ENCODE results near the gene SEL1L2.
A peak's percentile ranks its signal among the peaks of the same experiment; 100 is the strongest.

The SEL1L2 gene

GRCh38 chr20:13991311-13991710 lies 897 bp upstream of the SEL1L2 start:
- DNase-seq = no peak
- Histone ChIP-seq H3K36me3 (no peaks in the 10 kb centered on the region), H3K27me3 (ENCODE audit: insufficient read depth, low read depth, severe bottlenecking) (no peaks in the 10 kb centered on the region), H3K27ac (no peak overlapping the region), H3K4me3 (ENCODE audit: low read depth, low read length) (no peak overlapping the region), H3K9me3 (ENCODE audit: severe bottlenecking) (peaks cover 8% of the 10 kb centered on the region)
- no peak for TF ChIP-seq CTCF (IDR thresholded peaks at IDR 0.05; ENCODE audit: low read depth, low read length)

- H3K27ac ChIP-seq = no peak overlapping the region
- no peak for TF ChIP-seq CTCF (IDR thresholded peaks at IDR 0.05; ENCODE audit: low read depth, low read length)
- H3K27me3 ChIP-seq (ENCODE audit: insufficient read depth, low read depth, severe bottlenecking) = no peaks in the 10 kb centered on the region
- no peaks in the 10 kb centered on the region for H3K36me3 ChIP-seq
- DNase-seq = no peak
- H3K9me3 ChIP-seq (ENCODE audit: severe bottlenecking) = no peaks in the 10 kb centered on the region
- no peak overlapping the region for H3K4me3 ChIP-seq (ENCODE audit: low read depth, low read length)
These were observed 6.2 kb downstream of the SEL1L2 start for GRCh38 chr20:13984211-13984610.

- Histone ChIP-seq H3K9me3 (ENCODE audit: severe bottlenecking) (no peaks in the 10 kb centered on the region), H3K27ac (no peak overlapping the region), H3K27me3 (ENCODE audit: insufficient read depth, low read depth, severe bottlenecking) (no peaks in the 10 kb centered on the region), H3K4me3 (ENCODE audit: low read depth, low read length) (no peak overlapping the region), H3K36me3 (no peaks in the 10 kb centered on the region)
- no peak for TF ChIP-seq CTCF (IDR thresholded peaks at IDR 0.05; ENCODE audit: low read depth, low read length)
- no peak for DNase-seq
These were observed 29.9 kb downstream of the SEL1L2 start for GRCh38 chr20:13960525-13960924.

GRCh38 chr20:13960119-13960518 lies 30.3 kb downstream of the SEL1L2 start:
- Histone ChIP-seq H3K27ac (no peak overlapping the region), H3K27me3 (ENCODE audit: insufficient read depth, low read depth, severe bottlenecking) (no peaks in the 10 kb centered on the region), H3K36me3 (no peaks in the 10 kb centered on the region), H3K4me3 (ENCODE audit: low read depth, low read length) (no peak overlapping the region), H3K9me3 (ENCODE audit: severe bottlenecking) (no peaks in the 10 kb centered on the region)
- TF ChIP-seq CTCF (IDR thresholded peaks at IDR 0.05; ENCODE audit: low read depth, low read length) = no peak
- no peak for DNase-seq

- DNase-seq = no peak
- H3K4me3 ChIP-seq (ENCODE audit: low read depth, low read length) = no peak overlapping the region
- peak; percentile 42; the same call in 1 of the 2 replicates for TF ChIP-seq CTCF (IDR thresholded peaks at IDR 0.05; ENCODE audit: low read depth, low read length)
- H3K27ac ChIP-seq = no peak overlapping the region
- no peaks in the 10 kb centered on the region for H3K27me3 ChIP-seq (ENCODE audit: insufficient read depth, low read depth, severe bottlenecking)
- H3K36me3 ChIP-seq = no peaks in the 10 kb centered on the region
- H3K9me3 ChIP-seq (ENCODE audit: severe bottlenecking) = no peaks in the 10 kb centered on the region
These were observed 37.2 kb downstream of the SEL1L2 start for GRCh38 chr20:13953227-13953626.

- Histone ChIP-seq H3K27ac (no peak overlapping the region), H3K9me3 (ENCODE audit: severe bottlenecking) (no peaks in the 10 kb centered on the region), H3K36me3 (no peaks in the 10 kb centered on the region), H3K27me3 (ENCODE audit: insufficient read depth, low read depth, severe bottlenecking) (no peaks in the 10 kb centered on the region), H3K4me3 (ENCODE audit: low read depth, low read length) (no peak overlapping the region)
- no peak for DNase-seq
- TF ChIP-seq CTCF (IDR thresholded peaks at IDR 0.05; ENCODE audit: low read depth, low read length) = no peak
These were observed 42.7 kb downstream of the SEL1L2 start for GRCh38 chr20:13947719-13948118.

All from WERI-Rb-1 (cell line).